ENCODE results near the gene ANXA11. TPM values are rescaled to one million over a fixed set of nuclear protein-coding genes. Genes with fewer than 3 reads are reported as not detected.
A peak's percentile ranks its signal among the peaks of the same experiment; 100 is the strongest.

ANXA11 gene
- total RNA-seq, 2 donors from 2014 or later: 68.2 to 71.9 TPM

DNA sequence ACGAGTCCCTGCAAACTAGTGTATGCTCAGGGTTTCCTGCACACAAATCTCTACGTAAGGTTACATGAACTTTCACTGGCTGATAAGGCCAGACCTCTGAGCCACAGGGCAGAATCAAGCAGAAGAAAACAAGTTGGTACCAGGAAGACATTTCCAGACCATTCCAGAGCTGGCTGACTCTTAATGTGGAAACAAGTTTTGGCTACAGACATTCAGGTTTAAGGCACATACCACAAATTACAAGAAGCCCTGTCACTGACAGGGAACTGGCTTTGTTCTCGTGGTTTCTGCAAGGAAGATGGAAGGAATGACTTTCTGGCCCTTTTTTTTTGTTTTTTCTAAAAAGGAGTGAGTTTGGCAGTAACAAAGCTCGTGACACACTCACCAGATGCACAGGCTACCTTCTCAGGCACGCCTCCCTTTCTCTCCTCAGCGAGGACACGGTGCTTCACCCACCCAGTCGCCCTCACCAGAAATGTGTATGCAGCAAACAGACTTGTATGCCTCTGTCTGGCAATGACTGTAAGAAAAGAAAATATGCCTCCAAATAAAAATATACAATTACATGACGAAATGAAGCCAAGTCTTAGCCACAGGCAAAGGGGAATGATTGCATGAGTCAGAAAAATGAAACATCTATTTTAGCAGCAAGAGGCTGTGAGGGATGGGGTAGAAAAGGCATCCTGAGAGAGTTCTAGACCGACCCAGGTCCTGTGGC is 50.2 kb downstream of the ANXA11 start:
- TF ChIP-seq, protein P1, sequence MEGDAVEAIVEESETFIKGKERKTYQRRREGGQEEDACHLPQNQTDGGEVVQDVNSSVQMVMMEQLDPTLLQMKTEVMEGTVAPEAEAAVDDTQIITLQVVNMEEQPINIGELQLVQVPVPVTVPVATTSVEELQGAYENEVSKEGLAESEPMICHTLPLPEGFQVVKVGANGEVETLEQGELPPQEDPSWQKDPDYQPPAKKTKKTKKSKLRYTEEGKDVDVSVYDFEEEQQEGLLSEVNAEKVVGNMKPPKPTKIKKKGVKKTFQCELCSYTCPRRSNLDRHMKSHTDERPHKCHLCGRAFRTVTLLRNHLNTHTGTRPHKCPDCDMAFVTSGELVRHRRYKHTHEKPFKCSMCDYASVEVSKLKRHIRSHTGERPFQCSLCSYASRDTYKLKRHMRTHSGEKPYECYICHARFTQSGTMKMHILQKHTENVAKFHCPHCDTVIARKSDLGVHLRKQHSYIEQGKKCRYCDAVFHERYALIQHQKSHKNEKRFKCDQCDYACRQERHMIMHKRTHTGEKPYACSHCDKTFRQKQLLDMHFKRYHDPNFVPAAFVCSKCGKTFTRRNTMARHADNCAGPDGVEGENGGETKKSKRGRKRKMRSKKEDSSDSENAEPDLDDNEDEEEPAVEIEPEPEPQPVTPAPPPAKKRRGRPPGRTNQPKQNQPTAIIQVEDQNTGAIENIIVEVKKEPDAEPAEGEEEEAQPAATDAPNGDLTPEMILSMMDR (IDR thresholded peaks at IDR 0.05): no peak
- no peak for TF ChIP-seq POLR2A (IDR thresholded peaks at IDR 0.05)
- Histone ChIP-seq H3K4me1 (no peaks in the 10 kb centered on the region), H3K36me3 (replicated peaks in 1 of 2; ENCODE audit: insufficient read depth in 1 of 2, low read depth in 2 of 2) (peaks cover 0 to 42% of the 10 kb centered on the region in 2 donors), H3K27ac (peak overlapping the region in 1 of 4 donors; percentile 17), H3K9me3 (no peaks in the 10 kb centered on the region), H3K4me3 (no peak overlapping the region), H3K27me3 (no peaks in the 10 kb centered on the region)
- ATAC-seq (no peak), DNase-seq (no peak)
- intact Hi-C loops (cut with DNase I): no loop called here
- WGBS, 2 donors: 81 to 88% methylated on average over 10 of the region's 10 CpGs

DNA sequence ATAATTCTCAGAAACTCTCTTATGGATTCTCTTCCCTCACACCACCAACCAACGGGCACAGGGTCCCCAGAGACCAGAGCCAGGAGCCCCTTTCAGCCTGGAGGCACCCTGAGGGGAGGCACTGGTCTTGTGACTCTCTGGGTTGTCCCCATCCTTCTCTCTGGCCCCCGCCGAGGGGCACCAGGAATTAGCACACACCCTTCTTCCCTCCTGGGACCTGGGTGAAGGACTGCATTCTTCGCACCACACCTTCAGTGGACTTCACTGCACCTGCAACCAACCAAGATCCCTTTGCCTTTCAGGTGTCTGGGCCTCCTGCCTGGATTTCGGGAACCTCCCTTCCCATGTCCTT is 50.7 kb downstream of the ANXA11 start:
- Histone ChIP-seq H3K9me3 (no peaks in the 10 kb centered on the region), H3K4me3 (no peak overlapping the region), H3K36me3 (replicated peaks in 1 of 2; ENCODE audit: insufficient read depth in 1 of 2, low read depth in 2 of 2) (peaks cover 0 to 40% of the 10 kb centered on the region in 2 donors), H3K27ac (no peak overlapping the region), H3K27me3 (no peaks in the 10 kb centered on the region), H3K4me1 (no peaks in the 10 kb centered on the region)
- intact Hi-C loops (cut with DNase I): no loop called here
- DNase-seq (no peak), ATAC-seq (no peak)
- TF ChIP-seq, protein P1 (IDR thresholded peaks at IDR 0.05): no peak
- TF ChIP-seq POLR2A (IDR thresholded peaks at IDR 0.05): no peak
- WGBS, 2 donors: 95 to 96% methylated on average over 5 of the region's 5 CpGs

DNA sequence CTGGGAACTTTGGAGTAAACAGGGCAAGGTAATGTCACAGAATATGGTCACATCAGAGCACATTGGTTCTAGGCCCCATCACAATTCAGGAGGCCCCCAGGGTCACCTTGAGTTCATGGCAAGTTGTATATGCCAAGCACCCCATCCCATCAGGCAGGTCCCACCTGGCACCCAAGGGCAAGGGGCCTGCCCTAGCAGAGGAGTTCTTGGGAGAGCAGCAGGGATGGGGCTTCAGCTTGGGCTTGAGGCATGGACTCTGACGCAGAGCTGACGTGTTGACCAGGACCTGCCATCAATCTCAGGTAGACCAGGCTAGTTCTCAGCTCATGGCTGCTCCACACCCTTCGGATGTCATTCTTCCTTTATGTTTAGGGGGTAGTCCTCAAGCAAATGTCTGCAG is 51.9 kb downstream of the ANXA11 start:
- TF ChIP-seq, protein P1 (IDR thresholded peaks at IDR 0.05): no peak
- TF ChIP-seq POLR2A (IDR thresholded peaks at IDR 0.05): no peak
- intact Hi-C loops (cut with DNase I): no loop called here
- DNase-seq: no peak
- Histone ChIP-seq H3K27ac (no peak overlapping the region), H3K9me3 (no peaks in the 10 kb centered on the region), H3K36me3 (replicated peaks in 1 of 2; ENCODE audit: insufficient read depth in 1 of 2, low read depth in 2 of 2) (peaks cover 0 to 37% of the 10 kb centered on the region in 2 donors), H3K4me3 (no peak overlapping the region), H3K27me3 (no peaks in the 10 kb centered on the region), H3K4me1 (no peaks in the 10 kb centered on the region)
- 67 to 78% methylated on average over 3 of the region's 3 CpGs for WGBS, 2 donors
- no peak for ATAC-seq

DNA sequence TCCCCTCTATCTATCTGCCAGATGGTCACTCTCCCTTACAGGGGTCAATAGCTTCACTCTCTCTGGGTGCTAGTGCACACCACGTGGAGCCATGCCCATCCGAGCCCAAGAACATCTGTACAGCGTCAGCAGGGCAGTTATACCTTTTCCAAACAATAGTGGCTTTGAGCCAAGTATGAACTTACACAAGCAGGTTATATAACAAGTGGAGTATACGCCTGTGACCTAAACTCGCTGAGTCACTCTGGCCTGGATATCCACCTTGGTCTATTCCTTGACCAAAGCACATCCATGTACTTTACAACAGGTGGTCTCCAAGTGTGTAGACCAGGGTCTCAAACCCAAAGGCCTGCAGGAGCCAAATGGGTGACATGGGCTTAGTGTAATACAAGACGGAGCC is 52.5 kb downstream of the ANXA11 start:
- H3K36me3 ChIP-seq (replicated peaks in 1 of 2; ENCODE audit: insufficient read depth in 1 of 2, low read depth in 2 of 2): peaks cover 0 to 32% of the 10 kb centered on the region in 2 donors
- no peaks in the 10 kb centered on the region for H3K9me3 ChIP-seq
- H3K4me1 ChIP-seq: no peaks in the 10 kb centered on the region
- DNase-seq (no peak), ATAC-seq (no peak)
- 77 to 81% methylated on average over 6 of the region's 6 CpGs for WGBS, 2 donors
- H3K27ac ChIP-seq: no peak overlapping the region
- no peak overlapping the region for H3K4me3 ChIP-seq
- no peaks in the 10 kb centered on the region for H3K27me3 ChIP-seq
- intact Hi-C loops (cut with DNase I): no loop called here
- TF ChIP-seq POLR2A (IDR thresholded peaks at IDR 0.05): no peak
- TF ChIP-seq, protein P1 (IDR thresholded peaks at IDR 0.05): no peak

DNA sequence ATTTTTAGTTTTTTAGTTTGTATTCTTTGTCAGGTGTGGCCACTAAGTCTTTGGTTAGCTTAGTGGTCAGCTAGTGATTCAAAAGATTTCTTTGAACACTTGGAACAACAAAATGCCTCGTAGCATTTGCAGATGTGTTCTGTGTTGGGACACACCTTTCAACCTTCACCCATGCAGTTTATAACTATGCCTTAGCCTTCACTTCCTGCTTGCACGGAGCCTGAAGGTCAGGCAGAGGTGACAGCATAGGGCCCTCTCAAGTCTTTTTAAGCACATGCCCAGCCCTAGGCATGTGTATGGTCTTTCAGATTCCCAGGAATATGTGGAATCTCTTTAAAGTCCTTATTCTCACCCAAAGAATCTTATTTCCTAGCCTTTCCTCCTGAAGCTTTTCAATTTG is 55.2 kb downstream of the ANXA11 start:
- WGBS, 2 donors: 64 to 72% methylated on average over 2 of the region's 2 CpGs
- DNase-seq: no peak
- H3K4me1 ChIP-seq: no peaks in the 10 kb centered on the region

More for the DNA sequence above, 55.2 kb downstream of the ANXA11 start:
- intact Hi-C loops (cut with DNase I): no loop called here
- H3K4me3 ChIP-seq: no peak overlapping the region
- peaks cover 0 to 19% of the 10 kb centered on the region in 2 donors for H3K36me3 ChIP-seq (replicated peaks in 1 of 2; ENCODE audit: insufficient read depth in 1 of 2, low read depth in 2 of 2)
- H3K27ac ChIP-seq: no peak overlapping the region
- H3K27me3 ChIP-seq: no peaks in the 10 kb centered on the region
- no peak for ATAC-seq
- no peaks in the 10 kb centered on the region for H3K9me3 ChIP-seq
- TF ChIP-seq, protein P1 (IDR thresholded peaks at IDR 0.05): no peak
- no peak for TF ChIP-seq POLR2A (IDR thresholded peaks at IDR 0.05)
